WTC11 (cell line): ENCODE data around the gene TVP23C. TPM values are rescaled to one million over a fixed set of nuclear protein-coding genes. Genes with fewer than 3 reads are reported as not detected.

Source experiments
- ATAC-seq: fragments of 200-7000 bp; cut with Tn5 transposase; 2 replicates; pipeline ENCODE4 v1.10.0; 2021; ENCODE audit warnings: mild to moderate bottlenecking, moderate library complexity
- CTCF ChIA-PET: fragments of 300-600 bp; sonication (Branson Sonifier 250); formaldehyde crosslinking; loops from one replicate; lab custom pipeline; 2021; ENCODE audit warnings: antibody characterized with exemption; lab: Charles Lee
- POLR2A ChIA-PET: fragments of 350-600 bp; sonication (Branson Sonifier 250); formaldehyde crosslinking; loops from one replicate; lab custom pipeline; 2021; ENCODE audit warnings: antibody characterized with exemption; lab: Charles Lee
- DNase-seq: peaks from one replicate; pipeline ENCODE4 v3.0.0; 2021; ENCODE audit warnings: low spot score
- H3K27ac Mint-ChIP-seq: 2 replicates; pipeline ENCODE4 v1.8.0; 2021; ENCODE audit warnings: mixed read lengths
- H3K27me3 Mint-ChIP-seq: 2 replicates; pipeline ENCODE4 v1.8.0; 2021; ENCODE audit warnings: low read depth, mild to moderate bottlenecking, moderate library complexity, mixed read lengths
- H3K36me3 Mint-ChIP-seq: 2 replicates; pipeline ENCODE4 v1.8.0; 2021; ENCODE audit warnings: mixed read lengths
- H3K4me1 Mint-ChIP-seq: 2 replicates; pipeline ENCODE4 v1.8.0; 2022; ENCODE audit warnings: mixed read lengths
- H3K4me3 Mint-ChIP-seq: 2 replicates; pipeline ENCODE4 v1.8.0; 2021; ENCODE audit warnings: mild to moderate bottlenecking, moderate library complexity, mixed read lengths
- H3K9me3 Mint-ChIP-seq: 2 replicates; pipeline ENCODE4 v1.8.0; 2021; ENCODE audit warnings: mixed read lengths
- AFF4 ChIP-seq: sonication (generic); formaldehyde crosslinking; IDR thresholded peaks from 2 replicates; pipeline ENCODE4 v1.8.1; 2023; ENCODE audit warnings: mild to moderate bottlenecking, missing genetic modification reagents, borderline replicate concordance
- CREB1 ChIP-seq: sonication (generic); formaldehyde crosslinking; IDR thresholded peaks from 2 replicates; pipeline ENCODE4 v1.8.0; 2023; ENCODE audit warnings: mild to moderate bottlenecking, missing genetic modification reagents
- CREM ChIP-seq: sonication (generic); formaldehyde crosslinking; IDR thresholded peaks from 2 replicates; pipeline ENCODE4 v1.8.1; 2022; ENCODE audit warnings: mild to moderate bottlenecking, missing genetic modification reagents, moderate library complexity
- EMX1 ChIP-seq: fragments of 250-450 bp; sonication (Bioruptor Pico); IDR thresholded peaks from 2 replicates; pipeline ENCODE4 v1.8.0; 2021; ENCODE audit warnings: mild to moderate bottlenecking
- GRHL2 ChIP-seq: fragments of 250-450 bp; sonication (Bioruptor Pico); IDR thresholded peaks from 2 replicates; pipeline ENCODE4 v1.8.0; 2022; ENCODE audit warnings: mild to moderate bottlenecking, moderate library complexity; ENCODE audit not compliant: insufficient replicate concordance, severe bottlenecking
- GTF2I ChIP-seq: fragments of 250-450 bp; sonication (Bioruptor Pico); conservative IDR thresholded peaks from 2 replicates; pipeline ENCODE4 v1.4.0; 2021; ENCODE audit warnings: mild to moderate bottlenecking
- KAT7 ChIP-seq: sonication (generic); formaldehyde crosslinking; IDR thresholded peaks from 2 replicates; pipeline ENCODE4 v1.8.1; 2023; ENCODE audit warnings: missing genetic modification reagents, mild to moderate bottlenecking, borderline replicate concordance
- MXD4 ChIP-seq: fragments of 250-450 bp; sonication (Bioruptor Pico); IDR thresholded peaks from 2 replicates; pipeline ENCODE4 v1.8.0; 2021; ENCODE audit warnings: mild to moderate bottlenecking, moderate library complexity, borderline replicate concordance
- NFE2L1 ChIP-seq: sonication (generic); formaldehyde crosslinking; IDR thresholded peaks from 2 replicates; pipeline ENCODE4 v1.8.1; 2023; ENCODE audit warnings: missing genetic modification reagents
- SMAD3 ChIP-seq: sonication (generic); formaldehyde crosslinking; IDR thresholded peaks from 2 replicates; pipeline ENCODE4 v1.8.0; 2022; ENCODE audit warnings: missing genetic modification reagents, mild to moderate bottlenecking, borderline replicate concordance
- ZNF317 ChIP-seq: sonication (generic); formaldehyde crosslinking; IDR thresholded peaks from 2 replicates; pipeline ENCODE4 v1.8.1; 2023; ENCODE audit warnings: low read depth, mild to moderate bottlenecking, moderate library complexity, missing genetic modification reagents, borderline replicate concordance
- ZNF425 ChIP-seq: fragments of 250-450 bp; sonication (Bioruptor Pico); conservative IDR thresholded peaks from 2 replicates; pipeline ENCODE4 v1.9.0; 2021; ENCODE audit warnings: mild to moderate bottlenecking
- total RNA-seq: library from RNA; stranded (reverse); gene quantifications from 3 replicates; pipeline ENCODE4 v1.2.3, GENCODE V29; 2021
- TF ChIP-seq, protein P1 (sequence below): sonication (generic); formaldehyde crosslinking; IDR thresholded peaks from 2 replicates; pipeline ENCODE4 v1.8.0; 2023; ENCODE audit warnings: missing genetic modification reagents, mild to moderate bottlenecking, borderline replicate concordance

TVP23C gene
- total RNA-seq, 1 experiment from 2014 or later = 16.9 TPM

GRCh38 chr17:15482476-15482875 lies 80.8 kb downstream of the TVP23C start:
- ChIA-PET CTCF (interaction anchor here (2.7 kb wide), 1 partner anchor 20 kb away, joined by 11 read pairs; no protein-coding TSS in a partner anchor), POLR2A (no interaction called here)
- DNase-seq (no peak), ATAC-seq (no peak)
- Mint-ChIP-seq H3K27ac (no peak overlapping the region), H3K36me3 (peaks cover 14% of the 10 kb centered on the region), H3K4me1 (peaks cover 23% of the 10 kb centered on the region), H3K27me3 (no peaks in the 10 kb centered on the region), H3K4me3 (no peak overlapping the region), H3K9me3 (no peaks in the 10 kb centered on the region)
- TF ChIP-seq GRHL2 (CRISPR knock-in tag) = no peak
- TF ChIP-seq GTF2I (CRISPR knock-in tag) = no peak
- TF ChIP-seq, protein P1, sequence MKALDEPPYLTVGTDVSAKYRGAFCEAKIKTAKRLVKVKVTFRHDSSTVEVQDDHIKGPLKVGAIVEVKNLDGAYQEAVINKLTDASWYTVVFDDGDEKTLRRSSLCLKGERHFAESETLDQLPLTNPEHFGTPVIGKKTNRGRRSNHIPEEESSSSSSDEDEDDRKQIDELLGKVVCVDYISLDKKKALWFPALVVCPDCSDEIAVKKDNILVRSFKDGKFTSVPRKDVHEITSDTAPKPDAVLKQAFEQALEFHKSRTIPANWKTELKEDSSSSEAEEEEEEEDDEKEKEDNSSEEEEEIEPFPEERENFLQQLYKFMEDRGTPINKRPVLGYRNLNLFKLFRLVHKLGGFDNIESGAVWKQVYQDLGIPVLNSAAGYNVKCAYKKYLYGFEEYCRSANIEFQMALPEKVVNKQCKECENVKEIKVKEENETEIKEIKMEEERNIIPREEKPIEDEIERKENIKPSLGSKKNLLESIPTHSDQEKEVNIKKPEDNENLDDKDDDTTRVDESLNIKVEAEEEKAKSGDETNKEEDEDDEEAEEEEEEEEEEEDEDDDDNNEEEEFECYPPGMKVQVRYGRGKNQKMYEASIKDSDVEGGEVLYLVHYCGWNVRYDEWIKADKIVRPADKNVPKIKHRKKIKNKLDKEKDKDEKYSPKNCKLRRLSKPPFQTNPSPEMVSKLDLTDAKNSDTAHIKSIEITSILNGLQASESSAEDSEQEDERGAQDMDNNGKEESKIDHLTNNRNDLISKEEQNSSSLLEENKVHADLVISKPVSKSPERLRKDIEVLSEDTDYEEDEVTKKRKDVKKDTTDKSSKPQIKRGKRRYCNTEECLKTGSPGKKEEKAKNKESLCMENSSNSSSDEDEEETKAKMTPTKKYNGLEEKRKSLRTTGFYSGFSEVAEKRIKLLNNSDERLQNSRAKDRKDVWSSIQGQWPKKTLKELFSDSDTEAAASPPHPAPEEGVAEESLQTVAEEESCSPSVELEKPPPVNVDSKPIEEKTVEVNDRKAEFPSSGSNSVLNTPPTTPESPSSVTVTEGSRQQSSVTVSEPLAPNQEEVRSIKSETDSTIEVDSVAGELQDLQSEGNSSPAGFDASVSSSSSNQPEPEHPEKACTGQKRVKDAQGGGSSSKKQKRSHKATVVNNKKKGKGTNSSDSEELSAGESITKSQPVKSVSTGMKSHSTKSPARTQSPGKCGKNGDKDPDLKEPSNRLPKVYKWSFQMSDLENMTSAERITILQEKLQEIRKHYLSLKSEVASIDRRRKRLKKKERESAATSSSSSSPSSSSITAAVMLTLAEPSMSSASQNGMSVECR (CRISPR knock-in tag) = no peak
- no peak for TF ChIP-seq ZNF425 (CRISPR knock-in tag)
- no peak for TF ChIP-seq CREM (CRISPR knock-in tag)
- no peak for TF ChIP-seq NFE2L1
- no peak for TF ChIP-seq CREB1 (CRISPR knock-in tag)

GRCh38 chr17:15481481-15481880 lies 81.8 kb downstream of the TVP23C start:
- H3K27ac Mint-ChIP-seq = no peak overlapping the region
- no peak for ATAC-seq

More at GRCh38 chr17:15481481-15481880, 81.8 kb downstream of the TVP23C start:
- TF ChIP-seq SMAD3 (CRISPR knock-in tag) (no peak), AFF4 (CRISPR knock-in tag) (no peak), EMX1 (CRISPR knock-in tag) (no peak), KAT7 (CRISPR knock-in tag) (no peak), MXD4 (CRISPR knock-in tag) (no peak), ZNF317 (no peak)
- TF ChIP-seq, protein P1 (CRISPR knock-in tag) = no peak
- DNase-seq = no peak
- H3K4me1 Mint-ChIP-seq = peaks cover 23% of the 10 kb centered on the region
- no peaks in the 10 kb centered on the region for H3K9me3 Mint-ChIP-seq
- POLR2A ChIA-PET = no interaction called here
- peaks cover 13% of the 10 kb centered on the region for H3K36me3 Mint-ChIP-seq
- no peak overlapping the region for H3K4me3 Mint-ChIP-seq
- CTCF ChIA-PET = interaction anchor here (2.7 kb wide), 1 partner anchor 21 kb away, joined by 11 read pairs; no protein-coding TSS in a partner anchor
- no peaks in the 10 kb centered on the region for H3K27me3 Mint-ChIP-seq
